ENCODE data around the gene POP5.

POP5 gene

DNA sequence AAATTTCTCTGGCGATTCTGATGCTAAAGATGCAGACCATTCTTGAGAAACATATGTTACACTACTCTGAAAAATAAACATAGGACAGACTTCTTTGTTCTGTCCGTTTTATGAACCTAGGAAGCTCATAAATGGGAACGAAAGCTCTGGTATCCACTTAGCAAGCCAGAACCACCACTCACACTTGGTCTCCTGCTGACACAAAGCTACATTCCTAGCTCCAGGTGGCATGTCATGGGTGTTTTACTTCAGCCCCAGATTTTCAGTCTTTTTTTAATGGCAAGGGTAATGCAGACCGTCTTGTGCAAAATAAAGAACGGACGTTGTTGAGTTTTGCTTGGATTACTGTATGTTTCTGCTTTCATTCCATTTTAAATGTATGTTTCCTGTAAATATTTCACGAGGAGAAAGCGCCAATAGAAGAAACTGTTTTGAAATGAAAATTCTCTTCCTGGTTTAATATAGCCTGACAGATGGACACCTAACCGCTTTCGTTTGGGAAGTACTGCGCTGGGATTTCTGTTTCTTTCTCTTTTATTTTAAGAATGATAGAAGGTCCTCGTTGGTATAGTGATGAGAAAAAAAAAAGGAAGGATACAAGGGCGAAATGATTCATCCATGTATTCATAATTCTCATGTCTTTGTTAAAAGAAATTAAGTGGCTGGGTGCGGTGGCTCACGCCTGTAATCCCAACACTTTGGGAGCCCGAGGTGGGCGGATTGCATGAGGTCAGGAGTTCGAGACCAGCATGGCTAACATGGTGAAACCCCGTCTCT, 51.4 kb downstream of the POP5 start:
- Histone ChIP-seq H3K27me3 (ENCODE audit: control insufficient read depth in 5 of 5, insufficient read depth in 4 of 5, low read length in 5 of 5) (no peaks in the 10 kb centered on the region), H3K27ac (ENCODE audit: low read depth, low read length) (peak overlapping the region; percentile 97), H3K9ac (ENCODE audit: low read length in 5 of 5) (peak overlapping the region; percentile 2 to 97 (median 91)), H3K36me3 (ENCODE audit: control insufficient read depth in 5 of 5, insufficient read depth in 5 of 5, low read length in 5 of 5) (peaks cover 0 to 3% (median 0%) of the 10 kb centered on the region in 5 donors), H3K4me3 (ENCODE audit: low read depth in 1 of 5, low read length in 5 of 5) (peak overlapping the region; percentile 71 to 96 (median 92)), H3K9me3 (ENCODE audit: control insufficient read depth in 5 of 5, low read length in 5 of 5) (no peaks in the 10 kb centered on the region), H3K4me1 (ENCODE audit: control insufficient read depth in 5 of 5, insufficient read depth in 5 of 5, low read length in 5 of 5) (peaks cover 5 to 16% (median 13%) of the 10 kb centered on the region in 5 donors)

GRCh38 chr12:120528861-120529525, 52.2 kb downstream of the POP5 start, which contains the start of gene COQ5:
COQ5 (minus strand) TSS chr12:120529158; CDS start chr12:120529141, 17 bp downstream.
- H3K9ac ChIP-seq (ENCODE audit: low read length in 5 of 5) = peak within 1 kb of the TSS; percentile 35 to 97 (median 91)

More at GRCh38 chr12:120528861-120529525, 52.2 kb downstream of the POP5 start, which contains the start of gene COQ5:
- no peaks in the 10 kb centered on the region for H3K9me3 ChIP-seq (ENCODE audit: control insufficient read depth in 5 of 5, low read length in 5 of 5)
- peaks cover 0 to 4% (median 0%) of the 10 kb centered on the region in 5 donors for H3K36me3 ChIP-seq (ENCODE audit: control insufficient read depth in 5 of 5, insufficient read depth in 5 of 5, low read length in 5 of 5)
- H3K4me1 ChIP-seq (ENCODE audit: control insufficient read depth in 5 of 5, insufficient read depth in 5 of 5, low read length in 5 of 5) = peaks cover 5 to 16% (median 13%) of the 10 kb centered on the region in 5 donors
- H3K4me3 ChIP-seq (ENCODE audit: low read depth in 1 of 5, low read length in 5 of 5) = peak within 1 kb of the TSS; percentile 71 to 96 (median 92)
- peak within 1 kb of the TSS; percentile 97 for H3K27ac ChIP-seq (ENCODE audit: low read depth, low read length)
- no peaks in the 10 kb centered on the region for H3K27me3 ChIP-seq (ENCODE audit: control insufficient read depth in 5 of 5, insufficient read depth in 4 of 5, low read length in 5 of 5)

Measured in subcutaneous abdominal adipose tissue (tissue), 5 donors.